HEK293 (cell line): Measurements from ENCODE around the gene NAT16.

Experiments
- ELK4 ChIP-seq: IDR thresholded peaks from 2 replicates; pipeline ENCODE4 v1.6.1; 2011; ENCODE audit warnings: mild to moderate bottlenecking, low read depth, low read length, borderline replicate concordance
- HOXC10 ChIP-seq: sonication (generic); formaldehyde crosslinking; IDR thresholded peaks from 2 replicates; pipeline ENCODE4 v1.8.1; 2023; ENCODE audit warnings: mild to moderate bottlenecking, missing genetic modification reagents
- KLF16 ChIP-seq: fragments of 450-650 bp; formaldehyde crosslinking; IDR thresholded peaks from 2 replicates; pipeline ENCODE4 v1.5.1; 2017; ENCODE audit warnings: missing biosample characterization, missing genetic modification characterization
- PBX3 ChIP-seq: sonication (generic); formaldehyde crosslinking; IDR thresholded peaks from 2 replicates; pipeline ENCODE4 v1.8.1; 2022; ENCODE audit warnings: mild to moderate bottlenecking, moderate library complexity, missing genetic modification reagents
- PRDM10 ChIP-seq: fragments of 450-650 bp; formaldehyde crosslinking; IDR thresholded peaks from 2 replicates; pipeline ENCODE4 v1.5.1; 2016; ENCODE audit warnings: missing biosample characterization, missing genetic modification characterization
- PRDM4 ChIP-seq: fragments of 450-650 bp; formaldehyde crosslinking; IDR thresholded peaks from 2 replicates; pipeline ENCODE4 v1.5.1; 2017; ENCODE audit warnings: missing biosample characterization, missing genetic modification characterization
- YY1 ChIP-seq: fragments of 450-650 bp; formaldehyde crosslinking; IDR thresholded peaks from 2 replicates; pipeline ENCODE4 v1.5.1; 2018; ENCODE audit warnings: missing biosample characterization, missing genetic modification characterization
- ZBTB11 ChIP-seq: fragments of 450-650 bp; formaldehyde crosslinking; conservative IDR thresholded peaks from 2 replicates; pipeline ENCODE4 v1.5.1; 2016; ENCODE audit warnings: low read depth, missing biosample characterization, missing genetic modification characterization
- ZBTB44 ChIP-seq: fragments of 450-650 bp; IDR thresholded peaks from 2 replicates; pipeline ENCODE4 v1.5.1; 2018; ENCODE audit warnings: missing biosample characterization, mild to moderate bottlenecking, missing genetic modification characterization
- ZBTB48 ChIP-seq: fragments of 450-650 bp; formaldehyde crosslinking; IDR thresholded peaks from 2 replicates; pipeline ENCODE4 v1.5.1; 2016; ENCODE audit warnings: missing biosample characterization, missing genetic modification characterization
- ZFP69B ChIP-seq: fragments of 450-650 bp; formaldehyde crosslinking; IDR thresholded peaks from 2 replicates; pipeline ENCODE4 v1.5.1; 2016; ENCODE audit warnings: missing biosample characterization, missing genetic modification characterization
- ZNF121 ChIP-seq: fragments of 450-650 bp; formaldehyde crosslinking; IDR thresholded peaks from 2 replicates; pipeline ENCODE4 v1.5.1; 2016; ENCODE audit warnings: missing biosample characterization, missing genetic modification characterization
- ZNF132 ChIP-seq: fragments of 450-650 bp; formaldehyde crosslinking; IDR thresholded peaks from 2 replicates; pipeline ENCODE4 v1.5.1; 2017; ENCODE audit warnings: missing biosample characterization, missing genetic modification characterization, borderline replicate concordance
- ZNF239 ChIP-seq: fragments of 450-650 bp; formaldehyde crosslinking; IDR thresholded peaks from 2 replicates; pipeline ENCODE4 v1.5.1; 2016; ENCODE audit warnings: missing biosample characterization, missing genetic modification characterization
- ZNF324 ChIP-seq: fragments of 450-650 bp; formaldehyde crosslinking; IDR thresholded peaks from 2 replicates; pipeline ENCODE4 v1.5.1; 2016; ENCODE audit warnings: missing biosample characterization, missing genetic modification characterization
- ZNF449 ChIP-seq: fragments of 450-650 bp; formaldehyde crosslinking; IDR thresholded peaks from 2 replicates; pipeline ENCODE4 v1.5.1; 2017; ENCODE audit warnings: missing biosample characterization, mild to moderate bottlenecking, missing genetic modification characterization, moderate library complexity
- ZNF488 ChIP-seq: fragments of 450-650 bp; formaldehyde crosslinking; IDR thresholded peaks from 2 replicates; pipeline ENCODE4 v1.5.1; 2016; ENCODE audit warnings: missing biosample characterization, missing genetic modification characterization
- ZNF639 ChIP-seq: fragments of 450-650 bp; formaldehyde crosslinking; IDR thresholded peaks from 2 replicates; pipeline ENCODE4 v1.5.1; 2016; ENCODE audit warnings: missing biosample characterization, missing genetic modification characterization
- ZNF658 ChIP-seq: fragments of 450-650 bp; formaldehyde crosslinking; IDR thresholded peaks from 2 replicates; pipeline ENCODE4; 2016; ENCODE audit warnings: missing biosample characterization, missing genetic modification characterization
- ZNF837 ChIP-seq: fragments of 450-650 bp; formaldehyde crosslinking; IDR thresholded peaks from 2 replicates; pipeline ENCODE4 v1.5.1; 2016; ENCODE audit warnings: missing biosample characterization, missing genetic modification characterization

The NAT16 gene

GRCh38 chr7:101172854-101173751 lies 7.0 kb downstream of the NAT16 start (continued):
- no peak for TF ChIP-seq ZNF449 (tag by site-specific recombination)
- peak; percentile 15; the same call in 1 of the 2 replicates for TF ChIP-seq ZBTB48
- no peak for TF ChIP-seq PBX3 (CRISPR knock-in tag)
- no peak for TF ChIP-seq YY1 (tag by site-specific recombination)
- TF ChIP-seq ZNF837 (tag by site-specific recombination) = no peak
- TF ChIP-seq PRDM4 (tag by site-specific recombination) = no peak
- TF ChIP-seq PRDM10 (tag by site-specific recombination) = peak; percentile 89
- no peak for TF ChIP-seq ZNF639
- no peak for TF ChIP-seq HOXC10 (CRISPR knock-in tag)
- TF ChIP-seq KLF16 (tag by site-specific recombination) = no peak
- no peak for TF ChIP-seq ZNF132 (tag by site-specific recombination)
- no peak for TF ChIP-seq ZNF488 (tag by site-specific recombination)
- no peak; the same call in 1 of the 2 replicates for TF ChIP-seq ZFP69B (tag by site-specific recombination)
- no peak for TF ChIP-seq ZNF239 (tag by site-specific recombination)
- TF ChIP-seq ZNF324 (tag by site-specific recombination) = no peak
- TF ChIP-seq ZNF121 = no peak
- no peak for TF ChIP-seq ELK4
- TF ChIP-seq ZBTB11 (tag by site-specific recombination) = no peak
- TF ChIP-seq ZBTB44 (tag by site-specific recombination) = no peak
- no peak for TF ChIP-seq ZNF658 (tag by site-specific recombination)
